Ovary (tissue), 3 donors: ENCODE results near the gene CACNB4.

ENCODE experiments used
- EP300 ChIP-seq: sonication (generic); formaldehyde crosslinking; IDR thresholded peaks from one replicate; pipeline ENCODE4 v1.6.1; 2017; ENCODE audit warnings: antibody characterized with exemption
- POLR2A ChIP-seq: fragments of 450-650 bp; IDR thresholded peaks from one replicate; pipeline ENCODE4 v1.6.1; 2017; ENCODE audit warnings: antibody characterized with exemption, mild to moderate bottlenecking, moderate library complexity
- TF ChIP-seq, protein P1 (sequence below), 3 donors: fragments of 450-650 bp in 2 of 3; fragments of 200-600 bp in 1 of 3; IDR thresholded peaks; one replicate each; pipeline versions ENCODE4 v1.5.1 to v1.8.0; 2016 to 2022; ENCODE audit warnings: antibody characterized with exemption in 3 of 3, mild to moderate bottlenecking in 1 of 3
- donor health status: DM: no; HTN: no; CAD: no.

DNA sequence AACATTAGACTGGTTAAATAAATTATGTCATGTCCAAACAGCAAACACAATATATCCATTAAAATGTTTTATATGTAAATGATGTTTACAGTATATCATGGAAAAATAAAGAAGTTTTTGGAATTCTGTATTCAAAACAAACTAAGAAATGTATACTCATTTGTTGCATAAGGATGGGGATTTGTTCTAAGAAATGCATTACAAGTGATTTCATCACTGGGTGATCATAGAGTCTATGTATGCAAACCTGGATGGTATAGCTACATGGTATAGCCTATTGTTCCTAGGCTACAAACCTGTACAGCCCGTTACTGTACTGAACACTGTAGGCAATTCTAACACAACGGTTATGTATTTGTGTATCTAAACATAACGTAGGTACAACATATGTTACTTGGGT, 305.7 kb downstream of the CACNB4 start:
- TF ChIP-seq, protein P1, sequence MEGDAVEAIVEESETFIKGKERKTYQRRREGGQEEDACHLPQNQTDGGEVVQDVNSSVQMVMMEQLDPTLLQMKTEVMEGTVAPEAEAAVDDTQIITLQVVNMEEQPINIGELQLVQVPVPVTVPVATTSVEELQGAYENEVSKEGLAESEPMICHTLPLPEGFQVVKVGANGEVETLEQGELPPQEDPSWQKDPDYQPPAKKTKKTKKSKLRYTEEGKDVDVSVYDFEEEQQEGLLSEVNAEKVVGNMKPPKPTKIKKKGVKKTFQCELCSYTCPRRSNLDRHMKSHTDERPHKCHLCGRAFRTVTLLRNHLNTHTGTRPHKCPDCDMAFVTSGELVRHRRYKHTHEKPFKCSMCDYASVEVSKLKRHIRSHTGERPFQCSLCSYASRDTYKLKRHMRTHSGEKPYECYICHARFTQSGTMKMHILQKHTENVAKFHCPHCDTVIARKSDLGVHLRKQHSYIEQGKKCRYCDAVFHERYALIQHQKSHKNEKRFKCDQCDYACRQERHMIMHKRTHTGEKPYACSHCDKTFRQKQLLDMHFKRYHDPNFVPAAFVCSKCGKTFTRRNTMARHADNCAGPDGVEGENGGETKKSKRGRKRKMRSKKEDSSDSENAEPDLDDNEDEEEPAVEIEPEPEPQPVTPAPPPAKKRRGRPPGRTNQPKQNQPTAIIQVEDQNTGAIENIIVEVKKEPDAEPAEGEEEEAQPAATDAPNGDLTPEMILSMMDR (IDR thresholded peaks at IDR 0.05): no peak
- TF ChIP-seq POLR2A: no peak
- no peak for TF ChIP-seq EP300
